Measurements from ENCODE around the gene DENND10. TPM values are rescaled to one million over a fixed set of nuclear protein-coding genes. Genes with fewer than 3 reads are reported as not detected.
"Not testable (repeated sequence)": the region's sequence is repeated elsewhere in the genome, so short reads cannot be mapped to it uniquely, and the experiment has no call there.

DENND10 gene
- total RNA-seq, 1 donor from 2014 or later, result 112 TPM

DNA sequence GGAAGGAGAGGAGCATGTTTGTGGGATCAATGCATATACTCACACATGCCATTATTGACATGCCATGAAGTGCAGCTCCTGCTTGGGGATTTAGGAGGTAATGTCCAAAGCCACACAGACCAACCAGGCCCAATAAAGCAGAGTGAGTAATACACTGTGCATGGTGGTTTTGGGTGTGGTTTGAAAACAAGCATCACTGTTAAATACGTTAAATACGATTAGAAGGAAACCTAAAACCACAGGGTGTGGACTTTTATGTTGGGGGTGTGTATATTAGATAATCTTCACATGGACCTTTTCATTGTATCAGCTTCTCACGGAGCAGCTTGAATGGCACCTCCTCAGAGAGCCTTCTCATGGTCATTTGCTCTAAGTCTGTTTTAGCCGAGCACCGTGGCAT, 12.9 kb upstream of the DENND10 start:
- no peaks in the 10 kb centered on the region for H3F3A ChIP-seq (ENCODE audit: low read depth)
- H3K9ac ChIP-seq, result no peak overlapping the region
- no peaks in the 10 kb centered on the region for H3K9me3 ChIP-seq (ENCODE audit: low read depth)
- H3K36me3 Mint-ChIP-seq, result no peaks in the 10 kb centered on the region
- H3K27me3 ChIP-seq, result no peaks in the 10 kb centered on the region
- no peaks in the 10 kb centered on the region for H3K4me1 ChIP-seq
- peaks cover 9% of the 10 kb centered on the region for H3K27me3 Mint-ChIP-seq (ENCODE audit: insufficient read depth, low read depth)
- no peak for DNase-seq (ENCODE audit: low spot score)
- TF ChIP-seq, protein P1, sequence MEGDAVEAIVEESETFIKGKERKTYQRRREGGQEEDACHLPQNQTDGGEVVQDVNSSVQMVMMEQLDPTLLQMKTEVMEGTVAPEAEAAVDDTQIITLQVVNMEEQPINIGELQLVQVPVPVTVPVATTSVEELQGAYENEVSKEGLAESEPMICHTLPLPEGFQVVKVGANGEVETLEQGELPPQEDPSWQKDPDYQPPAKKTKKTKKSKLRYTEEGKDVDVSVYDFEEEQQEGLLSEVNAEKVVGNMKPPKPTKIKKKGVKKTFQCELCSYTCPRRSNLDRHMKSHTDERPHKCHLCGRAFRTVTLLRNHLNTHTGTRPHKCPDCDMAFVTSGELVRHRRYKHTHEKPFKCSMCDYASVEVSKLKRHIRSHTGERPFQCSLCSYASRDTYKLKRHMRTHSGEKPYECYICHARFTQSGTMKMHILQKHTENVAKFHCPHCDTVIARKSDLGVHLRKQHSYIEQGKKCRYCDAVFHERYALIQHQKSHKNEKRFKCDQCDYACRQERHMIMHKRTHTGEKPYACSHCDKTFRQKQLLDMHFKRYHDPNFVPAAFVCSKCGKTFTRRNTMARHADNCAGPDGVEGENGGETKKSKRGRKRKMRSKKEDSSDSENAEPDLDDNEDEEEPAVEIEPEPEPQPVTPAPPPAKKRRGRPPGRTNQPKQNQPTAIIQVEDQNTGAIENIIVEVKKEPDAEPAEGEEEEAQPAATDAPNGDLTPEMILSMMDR (IDR thresholded peaks at IDR 0.05), result no peak
- TF ChIP-seq EZH2phosphoT487 (IDR thresholded peaks at IDR 0.05), result no peak
- TF ChIP-seq EZH2 (IDR thresholded peaks at IDR 0.05), result no peak
- H3K9me3 Mint-ChIP-seq, result no peaks in the 10 kb centered on the region
- H2AFZ ChIP-seq (replicated peaks), result no peak overlapping the region
- no peaks in the 10 kb centered on the region for H3K36me3 ChIP-seq
- no peaks in the 10 kb centered on the region for H3K79me2 ChIP-seq (ENCODE audit: low read depth)
- no peak overlapping the region for H3K4me2 ChIP-seq
- H4K20me1 ChIP-seq (ENCODE audit: low read depth), result no peaks in the 10 kb centered on the region
- H3K4me1 Mint-ChIP-seq, result no peaks in the 10 kb centered on the region
- H3K4me3 ChIP-seq, result no peak overlapping the region
- no peak overlapping the region for H3K27ac ChIP-seq
- H3K4me3 Mint-ChIP-seq, result no peak overlapping the region
- no peak overlapping the region for H3K27ac Mint-ChIP-seq

DNA sequence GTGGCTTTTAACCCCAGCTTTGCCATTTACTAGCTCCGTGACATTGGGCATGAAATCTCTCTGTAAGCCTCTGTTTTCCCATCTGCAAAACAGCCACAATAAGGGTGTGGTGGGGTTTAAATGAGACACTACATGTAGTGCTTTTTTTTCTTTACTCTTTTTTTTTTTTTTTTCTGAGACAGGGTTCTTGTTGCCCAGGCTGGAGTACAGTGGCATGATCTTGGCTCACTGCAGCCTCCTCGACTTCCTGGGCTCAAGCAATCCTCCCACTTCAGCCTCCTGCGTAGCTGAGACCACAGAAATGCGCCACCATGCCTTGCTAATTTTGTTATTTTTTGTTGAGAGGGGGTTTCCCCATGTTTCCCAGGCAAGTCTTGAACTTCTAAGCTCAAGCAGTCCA, 8.3 kb upstream of the DENND10 start:
- TF ChIP-seq, protein P1 (IDR thresholded peaks at IDR 0.05), result no peak
- TF ChIP-seq EZH2phosphoT487 (IDR thresholded peaks at IDR 0.05) (no peak), EZH2 (IDR thresholded peaks at IDR 0.05) (no peak)
- Histone ChIP-seq H3K27ac (no peak overlapping the region), H3K27me3 (no peaks in the 10 kb centered on the region), H3K4me3 (no peak overlapping the region), H3F3A (ENCODE audit: low read depth) (no peaks in the 10 kb centered on the region), H3K9me3 (ENCODE audit: low read depth) (no peaks in the 10 kb centered on the region), H3K4me2 (no peak overlapping the region), H3K9ac (no peak overlapping the region), H4K20me1 (ENCODE audit: low read depth) (no peaks in the 10 kb centered on the region), H3K79me2 (ENCODE audit: low read depth) (no peaks in the 10 kb centered on the region), H3K36me3 (no peaks in the 10 kb centered on the region), H3K4me1 (no peaks in the 10 kb centered on the region), H2AFZ (replicated peaks) (no peak overlapping the region)
- Mint-ChIP-seq H3K9me3 (no peaks in the 10 kb centered on the region), H3K4me1 (no peaks in the 10 kb centered on the region), H3K27ac (no peak overlapping the region), H3K4me3 (no peak overlapping the region), H3K36me3 (no peaks in the 10 kb centered on the region), H3K27me3 (ENCODE audit: insufficient read depth, low read depth) (peaks cover 8% of the 10 kb centered on the region)
- DNase-seq (ENCODE audit: low spot score), result no peak

DNA sequence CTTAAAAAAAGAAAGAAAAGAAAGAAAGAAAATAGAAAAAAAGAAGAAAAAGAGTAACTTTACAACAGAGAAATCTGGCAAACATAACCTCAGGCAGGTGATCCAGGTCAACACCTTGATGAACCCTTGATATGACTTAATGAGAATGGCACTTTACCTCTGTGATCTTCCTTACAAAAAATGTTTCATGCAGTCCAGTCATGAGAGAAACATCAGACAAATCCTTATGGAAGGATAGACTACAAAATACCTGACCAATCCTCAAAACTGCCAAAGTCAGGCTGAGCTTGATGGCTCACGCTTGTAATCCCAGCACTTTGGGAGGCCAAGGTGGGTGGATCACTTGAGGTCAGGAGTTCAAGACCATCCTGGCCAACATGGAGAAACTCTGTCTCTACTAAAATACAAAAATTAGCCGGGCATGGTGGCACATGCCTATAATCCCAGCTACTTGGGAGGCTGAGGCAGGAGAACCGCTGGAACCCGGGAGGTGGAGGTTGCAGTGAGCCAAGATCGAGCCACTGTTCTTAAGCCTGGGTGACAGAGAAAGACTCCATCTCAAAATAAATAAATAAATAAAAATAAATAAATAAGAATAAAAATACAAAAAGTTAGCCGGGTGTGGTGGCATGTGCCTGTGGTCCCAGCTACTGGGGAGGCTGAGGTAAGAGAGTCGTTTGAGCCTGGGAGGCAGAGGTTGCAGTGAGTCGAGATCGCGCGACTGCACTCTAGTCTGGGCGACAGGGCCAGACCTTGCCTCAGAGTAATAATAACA, 7.1 kb upstream of the DENND10 start:
- H3K36me3 ChIP-seq; H3F3A ChIP-seq (ENCODE audit: low read depth); H3K9me3 Mint-ChIP-seq; H3K9me3 ChIP-seq (ENCODE audit: low read depth); H3K79me2 ChIP-seq (ENCODE audit: low read depth); DNase-seq (ENCODE audit: low spot score); H3K4me3 Mint-ChIP-seq; H3K27ac ChIP-seq; H3K27ac Mint-ChIP-seq; H4K20me1 ChIP-seq (ENCODE audit: low read depth); H2AFZ ChIP-seq (replicated peaks); H3K27me3 ChIP-seq; H3K4me2 ChIP-seq; H3K4me1 Mint-ChIP-seq; H3K4me3 ChIP-seq; H3K9ac ChIP-seq; H3K4me1 ChIP-seq; H3K36me3 Mint-ChIP-seq; H3K27me3 Mint-ChIP-seq (ENCODE audit: insufficient read depth, low read depth): not testable (repeated sequence)

DNA sequence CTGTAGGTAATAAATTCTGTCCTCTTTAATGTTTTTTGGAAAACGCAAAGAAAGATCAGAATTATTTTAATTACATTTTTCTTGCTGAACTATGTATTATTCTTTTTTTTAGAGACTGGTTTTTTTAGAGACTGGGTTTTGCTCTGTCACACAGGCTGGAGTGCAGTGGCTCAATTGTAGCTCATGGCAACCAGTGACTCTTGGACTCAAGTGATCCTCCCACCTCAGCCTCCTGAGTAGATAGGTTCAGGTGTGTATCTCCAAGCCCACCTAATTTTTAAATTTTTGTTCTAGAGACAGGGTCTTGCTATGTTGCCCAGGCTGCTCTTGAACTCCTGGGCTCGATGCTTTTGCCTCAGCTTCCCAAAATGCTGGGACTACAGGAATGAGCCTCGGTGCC, 5.3 kb upstream of the DENND10 start:
- no peaks in the 10 kb centered on the region for H3K9me3 Mint-ChIP-seq
- H3K4me1 Mint-ChIP-seq, result peaks cover 3% of the 10 kb centered on the region
- H3K36me3 Mint-ChIP-seq, result no peaks in the 10 kb centered on the region
- Histone ChIP-seq H3K79me2 (ENCODE audit: low read depth) (no peaks in the 10 kb centered on the region), H3F3A (ENCODE audit: low read depth) (peaks cover 4% of the 10 kb centered on the region), H3K9ac (no peak overlapping the region), H3K27me3 (no peaks in the 10 kb centered on the region), H3K9me3 (ENCODE audit: low read depth) (no peaks in the 10 kb centered on the region), H3K4me2 (no peak overlapping the region), H3K4me1 (no peaks in the 10 kb centered on the region), H2AFZ (replicated peaks) (no peak overlapping the region), H3K36me3 (no peaks in the 10 kb centered on the region), H4K20me1 (ENCODE audit: low read depth) (no peaks in the 10 kb centered on the region), H3K27ac (no peak overlapping the region), H3K4me3 (no peak overlapping the region)
- peaks cover 11% of the 10 kb centered on the region for H3K27me3 Mint-ChIP-seq (ENCODE audit: insufficient read depth, low read depth)
- no peak overlapping the region for H3K4me3 Mint-ChIP-seq
- no peak overlapping the region for H3K27ac Mint-ChIP-seq
- no peak for DNase-seq (ENCODE audit: low spot score)
- TF ChIP-seq, protein P1 (IDR thresholded peaks at IDR 0.05), result no peak
- TF ChIP-seq EZH2 (IDR thresholded peaks at IDR 0.05), result no peak
- no peak for TF ChIP-seq EZH2phosphoT487 (IDR thresholded peaks at IDR 0.05)
